ENCODE results near the gene MVB12B.

The MVB12B gene

DNA sequence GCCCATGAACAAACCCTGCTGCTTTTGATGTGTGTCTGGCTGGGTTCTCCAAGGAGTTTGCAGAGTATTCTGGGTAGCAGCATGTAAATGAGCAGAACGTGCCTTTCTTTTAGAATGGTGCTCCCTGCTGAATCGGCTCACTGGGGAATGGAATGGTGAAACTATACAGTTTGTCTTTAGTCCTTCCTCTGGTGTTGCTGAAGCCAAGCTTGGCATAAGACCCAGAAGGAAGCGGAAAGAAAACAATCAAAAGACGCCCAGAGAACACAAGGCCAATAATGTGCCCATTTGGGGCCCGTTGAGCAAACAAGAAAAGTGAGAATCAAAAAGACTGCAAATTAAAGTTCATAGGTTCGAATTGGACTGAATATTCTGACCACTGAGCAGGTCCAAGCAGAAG is 60.1 kb downstream of the MVB12B start:
- DNase-seq (ENCODE audit: low read depth): no peak

DNA sequence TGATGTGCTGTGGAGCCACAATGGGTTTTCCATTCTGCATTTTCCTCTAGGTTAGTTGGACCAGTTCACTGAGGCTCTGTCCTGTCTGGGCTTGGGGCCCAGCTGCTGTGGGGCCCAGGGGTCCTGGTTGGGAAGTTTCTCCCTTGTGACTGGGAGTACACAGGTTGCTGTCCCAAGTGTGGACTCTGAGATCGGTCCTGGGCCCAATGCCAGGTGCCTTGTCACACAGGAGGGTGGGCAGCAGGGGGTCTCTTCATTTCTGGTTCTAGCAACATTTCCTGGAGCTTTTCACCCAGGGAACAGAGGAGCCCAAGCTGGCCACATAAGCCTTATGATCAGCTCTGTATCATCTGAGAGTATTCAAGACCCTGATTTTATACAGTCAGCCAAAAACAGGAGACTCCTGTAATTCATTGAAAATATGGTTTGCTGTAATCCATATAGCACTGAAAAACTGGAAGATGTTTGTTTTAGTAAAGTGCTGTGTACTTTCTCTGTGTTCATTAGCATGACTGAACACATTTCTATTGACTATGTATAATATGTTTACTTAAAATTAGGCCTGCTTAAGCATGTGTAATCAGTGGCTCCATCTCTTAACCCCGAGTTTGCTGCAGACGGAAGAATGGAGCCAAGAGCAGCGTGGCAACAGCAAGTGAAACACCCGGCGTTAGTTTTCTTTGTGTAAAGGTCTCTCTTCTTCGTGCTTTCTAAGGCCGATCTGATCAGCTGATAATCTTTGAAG is 62.5 kb downstream of the MVB12B start:
- DNase-seq (ENCODE audit: low read depth): no peak

DNA sequence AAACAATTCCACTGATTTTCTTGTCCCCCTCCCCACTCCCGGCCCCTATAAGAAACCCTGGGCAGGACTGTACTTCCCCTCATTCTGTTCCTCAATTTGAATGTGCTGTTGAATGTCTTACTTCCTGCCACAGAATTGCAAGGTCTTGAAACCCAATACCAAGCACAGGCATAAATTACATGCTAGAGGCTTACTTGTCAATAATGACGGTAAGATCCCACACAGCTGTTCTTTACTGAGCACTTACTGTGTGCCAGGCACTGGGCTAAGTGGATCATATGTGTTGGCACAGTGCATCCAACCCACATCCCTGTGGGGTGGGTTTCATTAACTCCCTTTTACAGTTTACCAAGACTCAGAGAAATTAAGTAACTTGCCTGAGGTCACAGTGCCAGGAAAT is 63.4 kb downstream of the MVB12B start:
- DNase-seq (ENCODE audit: low read depth): no peak

- DNase-seq (ENCODE audit: low read depth): no peak
Measured at GRCh38 chr9:126390923-126391322, 64.3 kb downstream of the MVB12B start.

- no peak for DNase-seq (ENCODE audit: low read depth)
Measured at GRCh38 chr9:126391713-126392661, 65.4 kb downstream of the MVB12B start.

- no peak for DNase-seq (ENCODE audit: low read depth)
Measured at GRCh38 chr9:126392662-126393371, 66.2 kb downstream of the MVB12B start.

DNA sequence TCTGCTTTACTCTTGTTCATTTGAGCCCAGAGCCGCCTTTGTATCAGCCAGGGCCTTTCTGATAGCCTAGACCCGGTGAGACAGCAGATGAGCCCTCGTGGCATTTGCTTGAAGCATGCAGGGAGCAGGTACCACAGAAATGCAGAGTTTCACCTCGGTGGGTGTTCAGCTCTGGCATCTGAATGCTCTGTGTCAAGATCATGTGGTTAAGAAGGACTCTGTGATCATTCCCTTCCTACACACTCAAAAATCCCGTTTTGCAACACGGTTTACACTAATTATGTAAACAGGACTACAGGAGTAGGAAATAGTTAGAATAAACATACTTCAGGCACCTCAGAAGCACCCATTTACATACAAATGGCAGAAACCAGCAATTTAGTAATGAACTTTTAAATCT is 67.2 kb downstream of the MVB12B start:
- no peak for DNase-seq (ENCODE audit: low read depth)

DNA sequence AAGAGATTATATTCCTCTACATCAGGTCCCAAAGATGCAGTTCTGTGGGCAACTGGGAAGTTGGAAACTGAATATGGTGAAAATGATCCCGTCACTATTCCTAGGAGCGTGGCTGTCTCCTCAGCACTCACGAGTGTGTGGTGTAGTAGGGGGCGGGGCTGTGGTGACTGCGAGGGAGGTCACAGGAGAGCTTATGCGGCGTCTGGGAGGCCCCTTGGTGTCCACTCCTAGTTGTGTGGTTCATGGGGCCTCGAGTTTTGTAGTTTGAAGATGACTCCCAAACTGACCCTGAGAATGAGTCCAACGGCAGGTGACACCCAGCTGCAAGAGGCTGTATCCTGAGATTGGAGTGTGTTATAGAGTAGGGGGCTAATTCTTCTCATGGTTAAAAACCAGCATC is 68.2 kb downstream of the MVB12B start:
- DNase-seq (ENCODE audit: low read depth): no peak

DNA sequence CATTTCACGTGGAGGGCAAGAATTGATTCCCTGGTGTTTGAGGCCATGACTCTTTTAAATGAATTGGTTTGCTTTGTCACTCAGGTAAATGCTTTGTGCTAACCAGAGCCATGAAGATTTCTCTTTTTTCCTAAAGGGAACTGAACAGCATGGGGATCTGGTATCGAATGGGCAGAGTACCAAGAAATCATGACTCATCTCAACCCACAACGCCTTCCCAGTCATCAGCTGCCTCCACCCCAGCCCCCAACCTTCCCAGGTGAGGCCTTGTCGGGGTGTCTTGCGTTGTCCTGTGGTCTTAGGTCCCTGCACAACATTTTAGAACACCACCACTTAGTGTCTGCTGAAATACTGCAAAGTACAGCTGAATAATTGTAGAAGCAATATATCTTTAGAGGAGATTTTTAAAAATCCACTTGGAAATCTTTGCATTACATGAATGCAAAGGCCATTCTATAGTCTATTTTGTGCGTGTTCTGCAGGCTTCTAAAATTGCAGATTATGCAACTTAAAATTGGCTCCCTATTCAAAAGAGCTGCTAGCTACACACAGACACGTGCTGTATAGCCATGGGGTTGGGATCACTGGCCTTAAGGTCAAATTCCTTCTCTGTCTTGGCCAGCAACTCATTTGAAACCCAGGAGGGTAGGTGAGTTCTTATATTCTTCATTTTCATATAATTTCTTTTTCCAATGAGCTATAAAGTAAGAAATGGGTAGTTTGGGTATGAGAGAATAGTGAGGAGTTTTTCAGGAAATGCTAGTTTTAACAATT is 69.0 kb downstream of the MVB12B start:
- DNase-seq (ENCODE audit: low read depth): no peak

DNA sequence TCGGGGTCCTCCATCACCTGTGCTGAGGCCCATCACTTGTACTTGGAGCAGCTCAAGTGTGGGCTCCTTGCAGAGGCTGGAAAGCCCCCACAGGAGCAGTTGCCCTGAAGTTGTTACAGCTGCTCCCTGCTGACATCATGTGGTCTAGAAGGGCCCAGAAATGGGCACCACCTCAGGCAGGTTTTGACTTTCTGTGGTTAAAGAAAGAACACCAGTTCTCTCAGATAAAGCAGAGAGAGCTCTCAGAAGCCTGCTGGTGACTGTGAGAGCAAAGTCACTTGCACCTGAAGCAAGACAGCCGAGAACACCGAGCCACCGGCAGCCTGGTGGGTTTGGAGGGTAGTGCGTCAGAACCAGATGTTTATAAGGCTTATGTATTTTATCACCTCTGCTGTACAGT is 70.4 kb downstream of the MVB12B start:
- peak; percentile 56 for DNase-seq (ENCODE audit: low read depth)

DNA sequence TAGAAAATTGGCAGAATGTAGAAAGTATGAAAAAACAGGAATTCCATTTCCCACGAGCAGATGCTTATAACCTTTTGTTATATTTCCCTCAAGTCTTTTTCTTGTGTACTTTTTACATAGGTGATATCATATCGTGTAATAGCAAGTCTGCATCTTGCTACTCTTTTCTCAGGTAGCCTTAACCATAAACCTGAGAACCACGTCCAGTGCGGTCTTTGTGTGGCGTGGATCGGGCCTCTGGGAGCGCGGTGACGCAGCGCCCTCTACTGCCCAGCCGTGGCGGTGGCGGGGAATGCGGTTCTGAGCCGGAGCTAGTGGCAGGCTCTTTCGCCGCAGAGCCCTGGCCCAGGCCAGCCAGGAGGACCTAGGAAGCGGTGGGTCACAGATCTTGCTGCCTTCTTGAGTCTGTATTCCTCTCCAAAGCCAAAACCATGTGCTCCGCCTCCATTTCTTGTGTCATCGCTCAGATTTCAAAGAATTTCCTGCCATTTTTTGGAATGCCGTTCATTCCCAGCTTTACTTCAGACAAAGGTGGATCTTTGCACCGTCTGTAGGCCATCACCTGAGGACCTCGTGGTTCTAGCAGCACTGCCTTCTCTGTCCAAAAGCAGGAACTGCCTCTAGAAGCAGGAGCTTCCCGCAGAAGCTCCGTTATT is 71.9 kb downstream of the MVB12B start:
- peak; percentile 57 for DNase-seq (ENCODE audit: low read depth)

DNA sequence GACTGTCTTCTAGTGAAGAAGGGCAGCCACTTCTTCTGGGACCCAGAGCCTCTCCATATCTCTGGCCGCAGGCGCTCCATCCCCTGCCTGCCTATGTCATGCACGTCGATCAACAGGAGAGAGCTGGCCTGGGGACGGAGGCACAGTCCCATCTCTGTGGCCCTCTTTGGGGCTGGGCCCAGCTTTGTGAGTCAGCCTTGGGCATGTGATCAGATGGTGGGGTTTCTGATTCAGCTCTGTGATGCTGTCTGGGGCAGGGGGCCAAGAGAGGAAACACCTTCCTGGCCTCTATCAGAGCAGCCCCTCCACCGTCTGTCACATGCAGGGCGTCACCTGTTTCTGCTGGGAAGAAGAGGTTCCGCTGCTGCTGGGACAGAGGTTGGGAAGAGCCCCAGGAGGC is 72.6 kb downstream of the MVB12B start:
- no peak for DNase-seq (ENCODE audit: low read depth)

DNA sequence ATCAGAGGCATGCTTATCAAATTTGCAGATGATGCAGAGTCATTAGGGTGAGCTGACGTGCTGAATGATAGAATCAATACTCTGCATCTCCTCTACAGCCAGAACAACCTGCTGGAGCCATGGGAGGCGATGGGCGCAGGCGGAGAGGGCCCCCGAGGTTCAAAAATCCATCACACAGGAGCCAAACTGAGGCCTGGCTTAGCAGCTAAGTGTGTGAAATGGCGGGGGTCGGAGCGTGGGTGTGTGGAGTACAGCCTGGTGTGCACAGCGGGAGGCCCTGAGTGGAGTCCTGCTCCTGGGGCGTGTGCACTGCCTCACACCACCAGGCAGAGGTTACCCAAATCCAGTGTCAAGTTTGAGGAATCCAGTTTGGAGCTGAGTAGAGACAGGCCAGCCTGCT is 73.2 kb downstream of the MVB12B start:
- DNase-seq (ENCODE audit: low read depth): no peak

GRCh38 chr9:126400571-126400970 is 73.9 kb downstream of the MVB12B start:
- DNase-seq (ENCODE audit: low read depth): no peak

GRCh38 chr9:126401107-126401506 is 74.5 kb downstream of the MVB12B start:
- no peak for DNase-seq (ENCODE audit: low read depth)

GRCh38 chr9:126401581-126401980 is 75.0 kb downstream of the MVB12B start:
- no peak for DNase-seq (ENCODE audit: low read depth)

- DNase-seq (ENCODE audit: low read depth): no peak
Measured at GRCh38 chr9:126403397-126403796, 76.8 kb downstream of the MVB12B start.

GRCh38 chr9:126404459-126404858 is 77.8 kb downstream of the MVB12B start:
- no peak for DNase-seq (ENCODE audit: low read depth)

GRCh38 chr9:126406075-126406667 is 79.5 kb downstream of the MVB12B start:
- no peak for DNase-seq (ENCODE audit: low read depth)

DNA sequence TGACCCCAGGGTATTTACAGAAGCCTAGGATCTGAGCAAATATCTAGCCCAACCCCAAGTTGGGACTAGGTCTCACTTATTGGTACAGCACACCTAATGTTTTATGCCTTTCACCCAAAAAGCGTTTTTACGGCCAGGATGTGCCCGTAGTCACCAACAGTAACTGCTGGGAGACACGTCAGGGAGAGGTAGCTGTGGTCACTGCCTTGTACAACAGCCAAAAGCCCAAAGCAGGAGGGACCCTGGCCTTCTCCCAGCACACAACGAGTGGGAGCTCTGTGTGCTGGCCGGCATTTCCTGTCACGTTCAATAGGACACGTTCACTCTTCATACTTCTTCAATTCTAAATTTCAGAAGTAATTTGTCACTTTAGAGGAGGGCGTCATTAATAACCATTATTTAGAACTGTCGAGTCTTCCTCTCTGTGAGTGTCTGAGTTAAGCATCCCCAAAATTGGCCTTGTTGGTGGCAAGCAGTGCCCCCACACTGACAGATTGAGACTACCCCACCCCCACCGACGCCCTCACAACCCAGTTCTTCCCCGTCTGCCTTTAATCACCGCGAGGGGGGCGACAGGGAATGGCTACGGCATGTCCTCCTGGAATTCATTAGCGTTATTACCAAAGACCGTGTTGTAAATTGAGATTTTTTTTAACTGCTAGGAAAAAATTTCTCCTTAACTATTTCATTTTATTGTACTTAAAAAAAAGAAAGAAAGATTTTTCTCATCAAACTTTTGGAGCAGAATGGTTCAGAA is 80.7 kb downstream of the MVB12B start:
- DNase-seq (ENCODE audit: low read depth): no peak

All from activated gamma-delta T cell treated with anti-CD3 and anti-CD28 coated beads, Interleukin-2, amount 50 U/mL, for 16 hours (primary cell).